SKM-1 (cell line): ENCODE data around the gene TPCN1.

Source experiments
- DNase-seq: peaks from one replicate; lab custom pipeline; 2025; ENCODE audit not compliant: unreplicated experiment; lab: John Stamatoyannopoulos, UW

The TPCN1 gene

DNA sequence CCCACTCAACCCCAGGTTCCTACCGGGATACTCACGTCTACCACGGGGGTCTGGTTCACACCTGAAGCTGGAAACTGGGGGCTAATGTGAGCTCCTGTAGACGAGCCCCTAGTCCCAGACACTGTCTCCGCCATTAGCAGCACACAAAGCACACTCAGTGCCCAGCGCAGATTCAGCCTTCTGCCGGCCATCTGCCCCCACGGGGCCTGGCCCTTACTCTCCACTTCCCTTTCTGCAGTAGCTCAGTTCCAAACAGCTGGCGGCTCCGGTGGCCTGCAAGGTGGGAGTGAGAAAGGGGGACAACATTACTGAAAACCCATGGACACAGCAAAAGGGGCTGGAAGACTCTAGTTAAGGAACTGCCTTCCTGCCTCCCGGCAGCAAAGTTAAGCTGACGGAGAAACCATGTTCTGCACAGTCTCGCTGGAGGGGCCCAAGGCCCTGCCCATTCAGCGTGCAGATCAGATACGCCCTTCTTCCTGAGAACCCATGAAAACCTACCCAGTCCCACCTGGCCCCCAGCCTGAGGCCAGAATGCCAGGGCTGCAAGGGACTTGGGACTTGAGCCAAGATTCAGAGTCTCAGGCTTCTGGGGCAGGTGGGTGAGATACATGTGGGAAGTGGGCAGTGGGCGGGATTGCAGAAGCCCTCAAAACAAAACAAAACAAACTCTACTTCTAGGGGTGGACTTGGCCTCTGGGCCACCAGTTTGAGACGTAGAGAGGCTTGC, 111.6 kb downstream of the TPCN1 start:
- no peak for DNase-seq

DNA sequence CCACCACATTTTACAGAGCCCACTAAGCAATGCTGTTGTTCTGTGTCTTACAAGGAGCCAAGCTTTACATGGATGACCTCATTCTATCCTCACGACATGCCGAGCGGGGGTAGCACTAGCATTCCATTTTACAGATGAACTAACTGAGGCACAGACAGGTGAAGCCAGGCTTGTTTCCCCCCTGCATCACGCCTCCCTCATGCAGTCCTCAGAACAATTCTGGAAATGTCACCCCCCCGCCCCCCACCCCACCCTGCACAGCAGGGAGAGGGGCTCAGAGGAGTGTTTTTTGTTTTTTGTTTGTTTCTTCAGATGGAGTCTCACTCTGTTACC, 112.1 kb downstream of the TPCN1 start:
- DNase-seq: no peak

GRCh38 chr12:113333877-113334785, 112.9 kb downstream of the TPCN1 start:
- DNase-seq: no peak

DNA sequence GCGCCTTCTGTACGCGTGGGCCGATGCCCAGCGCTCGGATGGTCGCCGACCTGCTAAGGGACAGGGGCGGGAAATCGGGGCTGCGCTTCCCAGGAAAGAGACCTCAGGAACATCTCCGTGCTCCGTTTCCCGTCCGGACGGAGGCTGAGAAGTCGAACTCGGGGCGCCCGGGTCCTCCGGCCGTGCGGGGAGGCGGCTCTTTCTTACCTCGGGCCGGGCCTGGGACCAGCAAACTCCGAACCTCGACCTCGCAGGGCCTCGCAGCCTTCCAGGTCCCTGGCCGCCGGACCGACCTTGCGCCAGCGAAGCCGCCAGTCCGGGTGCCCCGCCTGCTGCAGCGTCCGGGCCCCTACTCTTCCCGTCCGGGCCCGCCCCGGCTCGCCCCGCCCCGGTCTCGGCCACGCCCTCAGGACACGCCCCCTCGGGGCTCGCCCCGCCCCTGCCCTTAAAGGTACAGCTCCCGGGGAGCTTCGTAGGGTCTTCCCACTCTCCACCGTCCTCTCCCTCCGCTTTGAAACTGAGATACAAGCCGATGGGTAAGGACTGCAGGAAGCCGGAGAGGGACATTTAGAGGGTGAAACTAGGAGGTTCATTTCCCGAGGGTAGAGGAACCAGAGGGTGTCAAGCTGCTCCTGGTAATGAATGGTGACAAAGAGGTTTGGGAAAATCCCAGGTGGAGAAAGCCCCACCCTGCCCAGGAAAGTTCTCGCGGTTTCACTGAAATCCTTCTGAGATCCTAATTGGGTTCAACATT, 113.7 kb downstream of the TPCN1 start, which contains the start of gene SLC8B1:
TSS of gene SLC8B1 (minus strand) at position 324 of the 754 bp plus-strand sequence. CDS start 2,231 bp downstream, outside the sequence.
- peak; percentile 18 for DNase-seq

DNA sequence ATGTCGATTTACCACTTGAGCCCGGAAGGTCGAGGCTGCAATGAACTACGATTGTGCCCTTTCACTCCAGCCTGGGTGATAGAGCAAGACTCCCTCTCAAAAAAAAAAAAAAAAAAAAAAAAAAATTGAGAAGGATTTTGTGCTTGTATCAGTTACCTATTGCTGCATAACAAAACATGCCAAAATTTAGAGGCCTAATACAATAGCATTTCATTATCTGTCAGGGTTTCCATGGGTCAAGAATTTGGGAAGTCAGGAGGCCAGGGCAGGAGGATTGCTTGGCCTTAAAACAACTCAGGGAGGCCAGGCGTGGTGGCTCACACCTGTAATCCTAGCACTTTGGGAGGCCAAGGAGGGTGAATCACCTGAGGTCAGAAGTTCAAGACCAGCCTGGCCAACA, 118.3 kb downstream of the TPCN1 start:
- no peak for DNase-seq

GRCh38 chr12:113340061-113340460, 118.8 kb downstream of the TPCN1 start:
- DNase-seq: no peak

GRCh38 chr12:113341535-113341934, 120.3 kb downstream of the TPCN1 start:
- peak; percentile 4 for DNase-seq

GRCh38 chr12:113345318-113345717, 124.1 kb downstream of the TPCN1 start:
- DNase-seq: no peak

DNA sequence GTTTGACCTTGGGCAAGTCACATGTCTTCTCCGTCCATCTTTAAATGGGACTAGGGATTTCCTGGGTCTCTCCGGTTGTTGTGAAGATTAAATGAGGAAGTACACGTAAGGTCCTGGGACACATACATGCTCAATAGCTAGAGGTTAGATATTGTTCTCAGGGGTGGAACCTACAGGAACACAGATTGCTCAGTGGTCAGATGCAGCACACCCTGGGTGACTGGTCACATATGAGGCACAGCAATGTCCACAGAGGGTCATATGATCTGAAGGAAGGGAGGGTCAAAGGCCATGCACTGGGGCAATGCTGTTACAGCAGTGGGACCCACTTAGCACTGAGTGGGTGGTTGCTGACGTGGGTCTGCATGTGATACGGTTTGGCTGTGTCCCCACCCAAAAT, 125.1 kb downstream of the TPCN1 start:
- DNase-seq: no peak

- DNase-seq: no peak
Observed at GRCh38 chr12:113347107-113347506, 125.8 kb downstream of the TPCN1 start.

DNA sequence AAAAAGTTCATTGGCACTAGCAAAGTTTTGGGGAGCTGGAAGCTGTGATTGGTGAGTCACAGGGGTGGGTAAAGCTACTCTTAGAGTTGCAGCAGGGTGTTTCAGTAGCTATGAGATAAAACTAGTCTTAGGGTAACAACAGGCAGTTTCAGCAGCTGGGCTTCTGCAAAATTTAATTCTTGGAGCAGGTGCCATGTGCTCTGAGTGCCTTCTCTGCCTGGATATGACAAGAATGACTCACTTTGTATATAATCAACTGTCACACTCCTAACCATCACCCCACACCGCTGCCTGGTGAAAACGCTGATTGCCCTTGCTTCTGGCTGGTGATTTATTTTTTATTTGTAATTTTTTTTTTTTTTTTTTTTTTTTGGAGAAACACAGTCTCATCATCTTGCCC, 126.6 kb downstream of the TPCN1 start:
- no peak for DNase-seq
